Right ventricle myocardium inferior (tissue), 1 donor: ENCODE measurements around the gene MLPH. TPM values are rescaled to one million over a fixed set of nuclear protein-coding genes. Genes with fewer than 3 reads are reported as not detected.
"Not testable (repeated sequence)": the region's sequence is repeated elsewhere in the genome, so short reads cannot be mapped to it uniquely, and the experiment has no call there.

Source experiments
- ATAC-seq: fragments of 200-7000 bp; cut with Tn5 transposase; one replicate; pipeline ENCODE4 v1.9.1; 2020; ENCODE audit warnings: mild to moderate bottlenecking, moderate library complexity
- DNase-seq: peaks from one replicate; pipeline ENCODE4 v3.0.0; 2021; ENCODE audit errors: missing footprints
- intact Hi-C: fragments of 100-400 bp; cut with DNase I; formaldehyde crosslinking; loops from one replicate; pipeline ENCODE4 v1.11.0; 2022
- total RNA-seq: library from RNA; stranded (reverse); fragmentation: NEBNext Ultra II Directional; extraction: Animal tissue kit (Norgen Biotek cat#: 25700); gene quantifications from one replicate; pipeline ENCODE4 v1.2.1, GENCODE V29; 2021
- donor health status: DM: no; HTN: yes; CAD: no; lungs with severe emphysema.

Gene MLPH
- total RNA-seq, 1 donor from 2014 or later = 79.0 TPM

- intact Hi-C loops = loop anchor here (1.0 to 5.0 kb wide), 3 partner anchors 90 to 680 kb away; no protein-coding TSS in a partner anchor
- ATAC-seq = peak; percentile 95
- peak; percentile 85 for DNase-seq
These were observed 95.0 kb downstream of the MLPH start for GRCh38 chr2:237581751-237582746.

- intact Hi-C loops = loop anchor here (5.0 kb wide), 2 partner anchors 89 to 679 kb away; no protein-coding TSS in a partner anchor
- ATAC-seq (no peak), DNase-seq (no peak)
These were observed 96.6 kb downstream of the MLPH start for GRCh38 chr2:237583385-237584295.

GRCh38 chr2:237585590-237586221, 98.7 kb downstream of the MLPH start:
- intact Hi-C loops = no loop called here
- ATAC-seq = no peak
- DNase-seq = no peak

GRCh38 chr2:237588044-237588696, 101.1 kb downstream of the MLPH start:
- no peak for DNase-seq
- intact Hi-C loops = no loop called here
- ATAC-seq = no peak

- intact Hi-C loops = no loop called here
- DNase-seq = no peak
- ATAC-seq = no peak
These were observed 103.5 kb downstream of the MLPH start, which contains the start of gene RAB17 for GRCh38 chr2:237590272-237591140. Gene RAB17, minus strand, starts transcription at chr2:237590734. Its CDS starts 4,580 bp downstream, at chr2:237586154.

- no peak for ATAC-seq
- intact Hi-C loops = no loop called here
- DNase-seq = no peak
These were observed 104.3 kb downstream of the MLPH start for GRCh38 chr2:237591141-237591881.

- DNase-seq (no peak), ATAC-seq (no peak)
- intact Hi-C loops = no loop called here
These were observed 105.5 kb downstream of the MLPH start for GRCh38 chr2:237592425-237592980.

- no peak for DNase-seq
- intact Hi-C loops = no loop called here
These were observed 106.0 kb downstream of the MLPH start for GRCh38 chr2:237593036-237593435.

GRCh38 chr2:237593596-237594320, 106.7 kb downstream of the MLPH start:
- ATAC-seq (no peak), DNase-seq (no peak)
- intact Hi-C loops = no loop called here

More at GRCh38 chr2:237593036-237593435, 106.0 kb downstream of the MLPH start:
- no peak for ATAC-seq

- ATAC-seq = no peak
- no peak for DNase-seq
- intact Hi-C loops = no loop called here
These were observed 107.4 kb downstream of the MLPH start for GRCh38 chr2:237594514-237594871.

GRCh38 chr2:237595829-237596519, 108.9 kb downstream of the MLPH start:
- intact Hi-C loops = not testable (repeated sequence)

GRCh38 chr2:237596520-237597195, 109.6 kb downstream of the MLPH start:
- DNase-seq (no peak), ATAC-seq (no peak)
- intact Hi-C loops = no loop called here

More at GRCh38 chr2:237595829-237596519, 108.9 kb downstream of the MLPH start:
- not testable (repeated sequence) for ATAC-seq, DNase-seq

- intact Hi-C loops = no loop called here
These were observed 110.4 kb downstream of the MLPH start for GRCh38 chr2:237597196-237598145.

More at GRCh38 chr2:237597196-237598145, 110.4 kb downstream of the MLPH start:
- ATAC-seq (no peak), DNase-seq (no peak)
